Measurements from ENCODE around the gene RREB1. TPM values are rescaled to one million over a fixed set of nuclear protein-coding genes. Genes with fewer than 3 reads are reported as not detected.

RREB1 gene
- total and polyA plus RNA-seq, 2 donors (not counting 3 experiments of a cell fraction or from before 2014, with no cell fraction given) = 3.7 to 33.0 TPM

- H3K4me2 ChIP-seq (ENCODE audit: insufficient read depth, low read length) = no peak overlapping the region
- CTCF ChIA-PET = interaction anchor here (0.9 to 4.1 kb wide), 4 partner anchors 8 to 609 kb away, joined by 3 to 37 read pairs (median 5); no protein-coding TSS in a partner anchor
- peaks cover 2 to 20% of the 10 kb centered on the region in 2 experiments for H3K36me3 ChIP-seq (ENCODE audit: control insufficient read depth in 2 of 2, extremely low read depth in 1 of 2, insufficient read depth in 2 of 2, low read length in 2 of 2)
- H4K20me1 ChIP-seq (replicated peaks; ENCODE audit: control insufficient read depth, extremely low read depth, insufficient read depth, low read length) = no peaks in the 10 kb centered on the region
- no peak overlapping the region for H3K4me3 ChIP-seq (replicated peaks in 1 of 3; ENCODE audit: insufficient read depth in 1 of 3, low read depth in 1 of 3, low read length in 3 of 3)
- dilution Hi-C loops (cut with MboI; ENCODE audit: extremely low pct_ligation_motif_present, low sequenced_read_pairs) (no loop called here), intact Hi-C loops (cut with micrococcal nuclease) (no loop called here)
- BruUV-seq (replicated peaks) = no TSS peak
- POLR2A ChIA-PET = no interaction called here
- DNase-seq (ENCODE audit: low read depth, low spot score) = no peak
- no peaks in the 10 kb centered on the region for H3K9me3 ChIP-seq (replicated peaks; ENCODE audit: control insufficient read depth, insufficient read depth, low read length)
- FAIRE-seq = no peak
- no peak overlapping the region for H2AFZ ChIP-seq (ENCODE audit: low read depth, low read length)
- no peaks in the 10 kb centered on the region for H3K4me1 ChIP-seq (ENCODE audit: control insufficient read depth, extremely low read depth, insufficient read depth, low read length)
- TF ChIP-seq JUN (IDR thresholded peaks at IDR 0.05; ENCODE audit: borderline replicate concordance, insufficient read depth, insufficient read length, low read depth) (no peak), POLR2A (IDR thresholded peaks at IDR 0.05; ENCODE audit: low read depth, low read length) (no peak), MYC (IDR thresholded peaks at IDR 0.05; ENCODE audit: low read depth, low read length) (no peak)
- TF ChIP-seq, protein P1, sequence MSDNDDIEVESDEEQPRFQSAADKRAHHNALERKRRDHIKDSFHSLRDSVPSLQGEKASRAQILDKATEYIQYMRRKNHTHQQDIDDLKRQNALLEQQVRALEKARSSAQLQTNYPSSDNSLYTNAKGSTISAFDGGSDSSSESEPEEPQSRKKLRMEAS (IDR thresholded peaks at IDR 0.05; ENCODE audit: insufficient read depth, insufficient read length) = no peak
- H3K9me1 ChIP-seq (replicated peaks; ENCODE audit: control insufficient read depth, extremely low read depth, insufficient read depth, low read length) = no peaks in the 10 kb centered on the region
- H3K27ac ChIP-seq (ENCODE audit: insufficient read depth, low read depth, low read length) = no peak overlapping the region
- no peaks in the 10 kb centered on the region for H3K27me3 ChIP-seq (ENCODE audit: control insufficient read depth in 2 of 2, insufficient read depth in 2 of 2, low read length in 2 of 2)
- H3K9ac ChIP-seq (replicated peaks; ENCODE audit: extremely low read depth, insufficient read depth, low read length) = no peak overlapping the region
- no peaks in the 10 kb centered on the region for H3K79me2 ChIP-seq (ENCODE audit: control insufficient read depth, insufficient read depth, low read length)
Measured at GRCh38 chr6:7285416-7285815, 177.7 kb downstream of the RREB1 start.

DNA sequence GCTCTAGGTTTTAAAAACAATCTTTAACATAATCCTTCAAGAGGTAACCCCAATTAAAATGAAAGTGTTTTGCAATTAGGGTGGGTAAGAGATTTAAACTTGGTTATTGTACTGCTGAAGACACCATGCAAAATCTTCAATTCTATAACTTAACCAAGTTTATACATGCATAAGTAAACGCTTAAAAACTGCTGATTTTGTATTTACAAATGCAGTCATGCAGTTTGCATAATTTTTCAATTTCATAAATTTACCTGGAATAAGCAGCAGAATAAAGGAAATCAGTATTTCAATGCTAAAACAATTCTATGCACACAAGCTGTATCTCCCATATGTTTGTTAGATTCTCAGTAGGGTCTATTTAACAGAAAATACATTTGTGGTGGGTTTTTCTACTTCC lies 182.3 kb downstream of the RREB1 start:
- H3K4me3 ChIP-seq (replicated peaks in 1 of 3; ENCODE audit: insufficient read depth in 1 of 3, low read depth in 1 of 3, low read length in 3 of 3) = no peak overlapping the region
- TF ChIP-seq, protein P1 (IDR thresholded peaks at IDR 0.05; ENCODE audit: insufficient read depth, insufficient read length) = no peak
- TF ChIP-seq GATA2 (IDR thresholded peaks at IDR 0.05; ENCODE audit: insufficient read depth, insufficient read length, low read depth, low read length) (no peak), FOS (IDR thresholded peaks at IDR 0.05; ENCODE audit: borderline replicate concordance, insufficient read depth, low read length) (no peak), CTCF (IDR thresholded peaks at IDR 0.05; ENCODE audit: extremely low read depth in 1 of 2, insufficient read depth in 1 of 2, low read depth in 1 of 2, low read length in 2 of 2) (no peak), POLR2AphosphoS5 (IDR thresholded peaks at IDR 0.05; ENCODE audit: insufficient read depth, low read depth, low read length) (no peak), POLR2A (IDR thresholded peaks at IDR 0.05; ENCODE audit: low read depth, low read length) (no peak), JUN (IDR thresholded peaks at IDR 0.05; ENCODE audit: borderline replicate concordance, insufficient read depth, insufficient read length, low read depth) (no peak), MYC (IDR thresholded peaks at IDR 0.05; ENCODE audit: low read depth, low read length) (no peak), EZH2 (IDR thresholded peaks at IDR 0.05; ENCODE audit: borderline replicate concordance, low read depth, low read length, severe bottlenecking) (no peak)
- FAIRE-seq = no peak
- H3K9me1 ChIP-seq (replicated peaks; ENCODE audit: control insufficient read depth, extremely low read depth, insufficient read depth, low read length) = no peaks in the 10 kb centered on the region
- peaks cover 14 to 27% of the 10 kb centered on the region in 2 experiments for H3K36me3 ChIP-seq (ENCODE audit: control insufficient read depth in 2 of 2, extremely low read depth in 1 of 2, insufficient read depth in 2 of 2, low read length in 2 of 2)
- ChIA-PET CTCF (interaction anchor here (1.5 kb wide), 1 partner anchor 14 kb away, joined by 8 read pairs; no protein-coding TSS in a partner anchor), POLR2A (no interaction called here)
- peaks cover 1% of the 10 kb centered on the region for H3K79me2 ChIP-seq (ENCODE audit: control insufficient read depth, insufficient read depth, low read length)
- no peaks in the 10 kb centered on the region for H3K9me3 ChIP-seq (replicated peaks; ENCODE audit: control insufficient read depth, insufficient read depth, low read length)
- BruUV-seq (replicated peaks) = no TSS peak
- H3K27me3 ChIP-seq (ENCODE audit: control insufficient read depth in 2 of 2, insufficient read depth in 2 of 2, low read length in 2 of 2) = no peaks in the 10 kb centered on the region
- DNase-seq (ENCODE audit: low read depth, low spot score) = no peak
- no peak overlapping the region for H3K27ac ChIP-seq (ENCODE audit: insufficient read depth, low read depth, low read length)
- dilution Hi-C loops (cut with MboI; ENCODE audit: extremely low pct_ligation_motif_present, low sequenced_read_pairs) = no loop called here
- no peak overlapping the region for H3K9ac ChIP-seq (replicated peaks; ENCODE audit: extremely low read depth, insufficient read depth, low read length)
- no peak overlapping the region for H3K4me2 ChIP-seq (ENCODE audit: insufficient read depth, low read length)
- no peak overlapping the region for H2AFZ ChIP-seq (ENCODE audit: low read depth, low read length)
- intact Hi-C loops (cut with micrococcal nuclease) = no loop called here
- H4K20me1 ChIP-seq (replicated peaks; ENCODE audit: control insufficient read depth, extremely low read depth, insufficient read depth, low read length) = no peaks in the 10 kb centered on the region
- H3K4me1 ChIP-seq (ENCODE audit: control insufficient read depth, extremely low read depth, insufficient read depth, low read length) = no peaks in the 10 kb centered on the region

Measured in endothelial cell of umbilical vein (primary cell).